Activated naive CD4-positive, alpha-beta T cell treated with anti-CD3 and anti-CD28 coated beads for 36 hours (primary cell): ENCODE results near the gene TMPRSS15. TPM values are rescaled to one million over a fixed set of nuclear protein-coding genes. Genes with fewer than 3 reads are reported as not detected.

ENCODE experiments used
- CTCF ChIA-PET: fragments of 350-600 bp; sonication (Branson Sonifier 250); formaldehyde crosslinking; loops from one replicate; lab custom pipeline; 2021; ENCODE audit warnings: antibody characterized with exemption; lab: Charles Lee
- DNase-seq: peaks from one replicate; pipeline ENCODE4 v3.0.0-alpha.2; 2020
- H3K27ac Mint-ChIP-seq: one replicate; pipeline ENCODE4 v1.8.0; 2021; ENCODE audit warnings: mild to moderate bottlenecking, mixed read lengths
- H3K27me3 Mint-ChIP-seq: one replicate; pipeline ENCODE4 v1.8.0; 2021; ENCODE audit warnings: low read depth, mixed read lengths
- H3K36me3 Mint-ChIP-seq: one replicate; pipeline ENCODE4 v1.8.0; 2021; ENCODE audit warnings: low read depth, mixed read lengths
- H3K4me1 Mint-ChIP-seq: one replicate; pipeline ENCODE4 v1.8.0; 2021; ENCODE audit warnings: low read depth, mixed read lengths
- H3K4me3 Mint-ChIP-seq: one replicate; pipeline ENCODE4 v1.8.0; 2021; ENCODE audit warnings: mild to moderate bottlenecking, moderate library complexity, mixed read lengths
- H3K9me3 Mint-ChIP-seq: one replicate; pipeline ENCODE4 v1.8.0; 2021; ENCODE audit warnings: mixed read lengths
- intact Hi-C: fragments of 100-400 bp; cut with micrococcal nuclease; formaldehyde crosslinking; loops from one replicate; pipeline ENCODE4 v1.15.1; 2023
- total RNA-seq, 2 experiments: library from RNA; stranded (reverse); gene quantifications; one replicate each; pipeline ENCODE4 v1.2.3, GENCODE V29; 2021

The TMPRSS15 gene
- total RNA-seq, 2 experiments from 2014 or later, result not detected

- Mint-ChIP-seq H3K27ac (no peak overlapping the region), H3K36me3 (no peaks in the 10 kb centered on the region), H3K27me3 (no peaks in the 10 kb centered on the region), H3K4me3 (no peak overlapping the region), H3K9me3 (peaks cover 2% of the 10 kb centered on the region), H3K4me1 (no peaks in the 10 kb centered on the region)
- CTCF ChIA-PET, result no interaction called here
- no peak for DNase-seq
- intact Hi-C loops, result no loop called here
Measured at GRCh38 chr21:18334066-18334465, 69.5 kb downstream of the TMPRSS15 start.

- H3K27me3 Mint-ChIP-seq, result no peaks in the 10 kb centered on the region
- H3K4me3 Mint-ChIP-seq, result no peak overlapping the region
- intact Hi-C loops, result no loop called here
- CTCF ChIA-PET, result no interaction called here
- no peaks in the 10 kb centered on the region for H3K36me3 Mint-ChIP-seq
- no peak overlapping the region for H3K27ac Mint-ChIP-seq
- no peaks in the 10 kb centered on the region for H3K4me1 Mint-ChIP-seq
- H3K9me3 Mint-ChIP-seq, result peaks cover 3% of the 10 kb centered on the region
- no peak for DNase-seq
Measured at GRCh38 chr21:18318156-18318555, 85.4 kb downstream of the TMPRSS15 start.

- Mint-ChIP-seq H3K27ac (no peak overlapping the region), H3K4me1 (no peaks in the 10 kb centered on the region), H3K4me3 (no peak overlapping the region), H3K9me3 (no peaks in the 10 kb centered on the region), H3K36me3 (no peaks in the 10 kb centered on the region), H3K27me3 (no peaks in the 10 kb centered on the region)
- intact Hi-C loops, result loop anchor here (5.0 to 10.0 kb wide), 2 partner anchors 69 to 197 kb away; no protein-coding TSS in a partner anchor
- CTCF ChIA-PET, result interaction anchor here (0.6 kb wide), 1 partner anchor 205 kb away, joined by 3 read pairs; no protein-coding TSS in a partner anchor
- DNase-seq, result no peak
Measured at GRCh38 chr21:18298228-18298627, 105.4 kb downstream of the TMPRSS15 start.

GRCh38 chr21:18294100-18294499, 109.5 kb downstream of the TMPRSS15 start:
- H3K4me3 Mint-ChIP-seq, result no peak overlapping the region
- no peaks in the 10 kb centered on the region for H3K4me1 Mint-ChIP-seq
- no peaks in the 10 kb centered on the region for H3K27me3 Mint-ChIP-seq
- intact Hi-C loops, result loop anchor here (10.0 kb wide), 1 partner anchor 201 kb away; no protein-coding TSS in a partner anchor
- CTCF ChIA-PET, result no interaction called here
- no peak for DNase-seq
- H3K27ac Mint-ChIP-seq, result no peak overlapping the region
- H3K9me3 Mint-ChIP-seq, result no peaks in the 10 kb centered on the region
- H3K36me3 Mint-ChIP-seq, result no peaks in the 10 kb centered on the region

- Mint-ChIP-seq H3K27ac (no peak overlapping the region), H3K36me3 (no peaks in the 10 kb centered on the region), H3K4me3 (no peak overlapping the region), H3K27me3 (no peaks in the 10 kb centered on the region), H3K9me3 (no peaks in the 10 kb centered on the region), H3K4me1 (no peaks in the 10 kb centered on the region)
- CTCF ChIA-PET, result no interaction called here
- DNase-seq, result no peak
- intact Hi-C loops, result loop anchor here (10.0 kb wide), 1 partner anchor 205 kb away; no protein-coding TSS in a partner anchor
Measured at GRCh38 chr21:18289876-18290275, 113.7 kb downstream of the TMPRSS15 start.

GRCh38 chr21:18285379-18285778, 118.2 kb downstream of the TMPRSS15 start:
- H3K36me3 Mint-ChIP-seq, result no peaks in the 10 kb centered on the region
- intact Hi-C loops, result no loop called here
- H3K4me3 Mint-ChIP-seq, result no peak overlapping the region
- H3K27me3 Mint-ChIP-seq, result no peaks in the 10 kb centered on the region
- H3K9me3 Mint-ChIP-seq, result no peaks in the 10 kb centered on the region
- H3K4me1 Mint-ChIP-seq, result no peaks in the 10 kb centered on the region
- CTCF ChIA-PET, result no interaction called here
- DNase-seq, result no peak
- H3K27ac Mint-ChIP-seq, result no peak overlapping the region

GRCh38 chr21:18275781-18276180, 127.8 kb downstream of the TMPRSS15 start:
- Mint-ChIP-seq H3K9me3 (no peaks in the 10 kb centered on the region), H3K36me3 (no peaks in the 10 kb centered on the region)
- intact Hi-C loops, result no loop called here

GRCh38 chr21:18274370-18274769, 129.2 kb downstream of the TMPRSS15 start:
- Mint-ChIP-seq H3K36me3 (no peaks in the 10 kb centered on the region), H3K27me3 (no peaks in the 10 kb centered on the region), H3K4me3 (no peak overlapping the region), H3K27ac (no peak overlapping the region), H3K9me3 (no peaks in the 10 kb centered on the region), H3K4me1 (no peaks in the 10 kb centered on the region)
- intact Hi-C loops, result no loop called here
- CTCF ChIA-PET, result no interaction called here
- DNase-seq, result no peak

More at GRCh38 chr21:18275781-18276180, 127.8 kb downstream of the TMPRSS15 start:
- CTCF ChIA-PET, result no interaction called here
- no peak for DNase-seq
- no peak overlapping the region for H3K27ac Mint-ChIP-seq
- no peak overlapping the region for H3K4me3 Mint-ChIP-seq
- no peaks in the 10 kb centered on the region for H3K27me3 Mint-ChIP-seq
- no peaks in the 10 kb centered on the region for H3K4me1 Mint-ChIP-seq

- Mint-ChIP-seq H3K9me3 (peaks cover under 1% of the 10 kb centered on the region), H3K4me3 (no peak overlapping the region), H3K4me1 (no peaks in the 10 kb centered on the region), H3K27me3 (no peaks in the 10 kb centered on the region), H3K36me3 (no peaks in the 10 kb centered on the region), H3K27ac (no peak overlapping the region)
- no peak for DNase-seq
- CTCF ChIA-PET, result no interaction called here
- intact Hi-C loops, result no loop called here
Measured at GRCh38 chr21:18273400-18273799, 130.2 kb downstream of the TMPRSS15 start.

- Mint-ChIP-seq H3K4me1 (no peaks in the 10 kb centered on the region), H3K27ac (no peak overlapping the region), H3K9me3 (peaks cover 3% of the 10 kb centered on the region), H3K27me3 (no peaks in the 10 kb centered on the region), H3K4me3 (no peak overlapping the region), H3K36me3 (no peaks in the 10 kb centered on the region)
- intact Hi-C loops, result no loop called here
- no peak for DNase-seq
- CTCF ChIA-PET, result no interaction called here
Measured at GRCh38 chr21:18269856-18270255, 133.7 kb downstream of the TMPRSS15 start.

GRCh38 chr21:18268906-18269305, 134.7 kb downstream of the TMPRSS15 start:
- intact Hi-C loops, result no loop called here
- Mint-ChIP-seq H3K36me3 (no peaks in the 10 kb centered on the region), H3K4me3 (no peak overlapping the region), H3K27me3 (no peaks in the 10 kb centered on the region), H3K27ac (no peak overlapping the region), H3K4me1 (no peaks in the 10 kb centered on the region), H3K9me3 (peaks cover 3% of the 10 kb centered on the region)
- no peak for DNase-seq
- CTCF ChIA-PET, result interaction anchor here (0.8 kb wide), 1 partner anchor 65 kb away, joined by 3 read pairs; no protein-coding TSS in a partner anchor

GRCh38 chr21:18267496-18267895, 136.1 kb downstream of the TMPRSS15 start:
- CTCF ChIA-PET, result no interaction called here
- intact Hi-C loops, result no loop called here
- no peak for DNase-seq
- no peak overlapping the region for H3K4me3 Mint-ChIP-seq
- no peaks in the 10 kb centered on the region for H3K36me3 Mint-ChIP-seq
- no peaks in the 10 kb centered on the region for H3K4me1 Mint-ChIP-seq
- peaks cover 3% of the 10 kb centered on the region for H3K9me3 Mint-ChIP-seq
- H3K27ac Mint-ChIP-seq, result no peak overlapping the region
- no peaks in the 10 kb centered on the region for H3K27me3 Mint-ChIP-seq

GRCh38 chr21:18265944-18266343, 137.6 kb downstream of the TMPRSS15 start:
- intact Hi-C loops, result no loop called here
- Mint-ChIP-seq H3K9me3 (peaks cover 3% of the 10 kb centered on the region), H3K4me3 (no peak overlapping the region), H3K36me3 (no peaks in the 10 kb centered on the region), H3K27ac (no peak overlapping the region), H3K27me3 (no peaks in the 10 kb centered on the region), H3K4me1 (no peaks in the 10 kb centered on the region)
- CTCF ChIA-PET, result no interaction called here
- DNase-seq, result no peak
